Sigmoid colon (tissue), 7 donors: ENCODE results near the gene ACTL7A. TPM values are rescaled to one million over a fixed set of nuclear protein-coding genes. Genes with fewer than 3 reads are reported as not detected.

Experiments
- DNase-seq: peaks from one replicate; pipeline ENCODE4 v3.0.0-alpha.2; 2019
- H3K27ac ChIP-seq, 4 donors: fragments of 200-600 bp; sonication (generic); one replicate each; pipeline ENCODE4 v1.5.1; 2016 to 2019; ENCODE audit warnings: mild to moderate bottlenecking in 1 of 4
- H3K27me3 ChIP-seq, 3 donors: fragments of 200-600 bp; sonication (generic); one replicate each; pipeline ENCODE4 v1.5.1; 2019; ENCODE audit warnings: mild to moderate bottlenecking in 1 of 3
- H3K36me3 ChIP-seq, 4 donors: fragments of 200-600 bp; sonication (generic); one replicate each; pipeline ENCODE4 v1.5.1; 2016 to 2019
- H3K4me1 ChIP-seq, 4 donors: fragments of 200-600 bp; sonication (generic); one replicate each; pipeline ENCODE4 v1.5.1; 2017 to 2019
- H3K4me3 ChIP-seq, 4 donors: fragments of 200-600 bp; sonication (generic); one replicate each; pipeline ENCODE4 v1.5.1; 2017 to 2019; ENCODE audit warnings: mild to moderate bottlenecking in 2 of 4, moderate library complexity in 1 of 4
- H3K9me3 ChIP-seq, 4 donors: fragments of 200-600 bp in 3 of 4; sonication (generic) in 3 of 4; one replicate each; pipeline versions ENCODE4 v1.5.1 to v1.6.1; 2013 to 2019
- CTCF ChIP-seq, 4 experiments: fragments of 450-650 bp in 3 of 4; fragments of 200-600 bp in 1 of 4; IDR thresholded peaks; one replicate each; pipeline ENCODE4 v1.5.1; 2016 to 2019; ENCODE audit warnings: antibody characterized with exemption in 4 of 4, mild to moderate bottlenecking in 3 of 4, moderate library complexity in 2 of 4
- EP300 ChIP-seq, 4 donors: sonication (generic); formaldehyde crosslinking; IDR thresholded peaks; one replicate each; pipeline ENCODE4 v1.6.1; 2017; ENCODE audit warnings: antibody characterized with exemption in 4 of 4
- POLR2A ChIP-seq, 2 donors: fragments of 450-650 bp; IDR thresholded peaks; one replicate each; pipeline ENCODE4 v1.6.1; 2016; ENCODE audit warnings: antibody characterized with exemption in 2 of 2, mild to moderate bottlenecking in 2 of 2, moderate library complexity in 2 of 2
- POLR2AphosphoS5 ChIP-seq, 4 donors: sonication (generic); formaldehyde crosslinking; IDR thresholded peaks; one replicate each; pipeline ENCODE4 v1.6.1; 2017; ENCODE audit warnings: antibody characterized with exemption in 4 of 4
- WGBS, 2 donors: extraction: QIAGEN DNeasy Blood & Tissue Kit; methylation state at CpG; one replicate each; pipeline ENCODE4 v1.1.7; 2013; 5-methylcytosine and 5-hydroxymethylcytosine counted together
- intact Hi-C: fragments of 100-400 bp; cut with DNase I; formaldehyde crosslinking; loops from one replicate; pipeline ENCODE4 v1.15.1; 2023
- polyA plus RNA-seq, 3 donors: library from polyadenylated mRNA; stranded (reverse); fragments of 200-250 nt; gene quantifications; one replicate each; pipeline ENCODE4 v1.2.3, GENCODE V29; 2013
- total RNA-seq, 4 donors: library from RNA; depleted of rRNA; stranded (reverse); fragments of >200 nt; gene quantifications; one replicate each; pipeline ENCODE4 v1.1.0, GENCODE V29; 2016
- donor health status: healthy with polysubstance abuse.
- donor health status: Bipolar disorder and iron deficiency.
- donor health status: healthy.

The ACTL7A gene
- total and polyA plus RNA-seq, 7 donors = not detected

GRCh38 chr9:108832179-108832500, 29.9 kb upstream of the ACTL7A start:
- TF ChIP-seq CTCF (IDR thresholded peaks at IDR 0.05) = no peak
- intact Hi-C loops = no loop called here
- no peak for DNase-seq
- Histone ChIP-seq H3K27me3 (no peaks in the 10 kb centered on the region), H3K9me3 (no peaks in the 10 kb centered on the region), H3K36me3 (no peaks in the 10 kb centered on the region), H3K4me1 (no peaks in the 10 kb centered on the region), H3K4me3 (no peak overlapping the region), H3K27ac (no peak overlapping the region)
- WGBS, 2 donors = 96 to 97% methylated on average over 3 of the region's 3 CpGs

DNA sequence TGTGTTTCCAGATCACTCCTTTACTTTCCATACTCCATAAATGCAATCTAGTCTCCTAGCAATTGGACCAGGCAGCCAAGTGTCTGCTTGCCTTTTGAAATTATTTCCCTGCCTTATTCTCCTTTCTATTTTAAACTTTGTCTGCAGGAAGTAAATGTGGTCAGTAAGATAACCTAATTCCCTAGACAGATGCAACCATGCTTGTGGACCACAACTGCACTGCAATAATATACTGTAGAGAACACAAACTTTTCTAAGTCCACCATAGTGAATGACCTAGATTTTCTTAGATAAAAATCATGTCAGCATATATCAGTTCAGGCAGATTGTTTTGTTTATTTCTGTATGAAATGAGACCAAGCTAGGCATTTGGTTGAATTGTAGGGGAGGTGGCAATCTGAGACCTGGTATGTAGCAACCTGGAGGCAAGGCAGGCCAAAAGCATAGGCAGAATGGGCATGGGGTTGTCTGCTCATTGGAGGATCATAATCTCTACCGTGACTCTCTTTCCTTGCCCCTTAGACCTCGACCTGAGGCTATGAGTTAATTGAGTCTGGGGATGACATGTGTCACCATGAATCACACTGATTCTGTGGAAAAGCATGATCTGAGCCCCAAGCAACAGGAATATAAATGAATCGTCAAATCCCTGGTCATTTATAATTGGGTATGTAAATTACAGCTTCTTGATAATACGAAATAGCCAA, 27.0 kb upstream of the ACTL7A start:
- Histone ChIP-seq H3K9me3 (no peaks in the 10 kb centered on the region), H3K4me1 (no peaks in the 10 kb centered on the region), H3K36me3 (no peaks in the 10 kb centered on the region), H3K4me3 (no peak overlapping the region), H3K27me3 (no peaks in the 10 kb centered on the region), H3K27ac (no peak overlapping the region)
- intact Hi-C loops = no loop called here
- DNase-seq = no peak
- no peak for TF ChIP-seq CTCF (IDR thresholded peaks at IDR 0.05)
- no peak for TF ChIP-seq EP300 (IDR thresholded peaks at IDR 0.05)
- TF ChIP-seq POLR2AphosphoS5 (IDR thresholded peaks at IDR 0.05) = no peak
- TF ChIP-seq POLR2A (IDR thresholded peaks at IDR 0.05) = no peak
- 72 to 82% methylated on average over 4 of the region's 4 CpGs for WGBS, 2 donors

DNA sequence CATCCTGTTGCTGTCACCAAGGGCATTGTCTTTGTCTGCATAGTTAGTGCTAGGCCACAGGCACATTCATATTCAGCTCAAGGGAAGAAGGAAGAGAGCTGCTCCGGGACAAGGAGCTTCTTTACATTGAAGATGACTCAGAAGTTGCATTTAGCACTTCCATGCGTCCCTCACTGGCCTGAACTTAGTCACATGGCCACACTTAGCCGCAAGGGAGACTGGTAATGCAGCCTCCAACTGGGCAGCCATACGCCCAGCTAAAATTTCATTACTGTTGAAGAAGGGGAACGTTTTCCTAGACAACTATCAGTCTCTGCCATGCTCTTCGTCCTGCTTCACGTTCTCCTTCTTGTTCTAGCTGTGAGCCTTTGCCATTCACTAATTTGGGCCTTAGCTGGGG, 26.2 kb upstream of the ACTL7A start:
- H3K4me3 ChIP-seq = no peak overlapping the region
- intact Hi-C loops = no loop called here
- TF ChIP-seq POLR2A (IDR thresholded peaks at IDR 0.05) (no peak), CTCF (IDR thresholded peaks at IDR 0.05) (no peak), EP300 (IDR thresholded peaks at IDR 0.05) (no peak), POLR2AphosphoS5 (IDR thresholded peaks at IDR 0.05) (no peak)
- H3K27ac ChIP-seq = no peak overlapping the region
- DNase-seq = no peak
- H3K27me3 ChIP-seq = no peaks in the 10 kb centered on the region
- 88 to 89% methylated on average over 7 of the region's 7 CpGs for WGBS, 2 donors
- no peaks in the 10 kb centered on the region for H3K36me3 ChIP-seq
- H3K4me1 ChIP-seq = no peaks in the 10 kb centered on the region
- no peaks in the 10 kb centered on the region for H3K9me3 ChIP-seq

DNA sequence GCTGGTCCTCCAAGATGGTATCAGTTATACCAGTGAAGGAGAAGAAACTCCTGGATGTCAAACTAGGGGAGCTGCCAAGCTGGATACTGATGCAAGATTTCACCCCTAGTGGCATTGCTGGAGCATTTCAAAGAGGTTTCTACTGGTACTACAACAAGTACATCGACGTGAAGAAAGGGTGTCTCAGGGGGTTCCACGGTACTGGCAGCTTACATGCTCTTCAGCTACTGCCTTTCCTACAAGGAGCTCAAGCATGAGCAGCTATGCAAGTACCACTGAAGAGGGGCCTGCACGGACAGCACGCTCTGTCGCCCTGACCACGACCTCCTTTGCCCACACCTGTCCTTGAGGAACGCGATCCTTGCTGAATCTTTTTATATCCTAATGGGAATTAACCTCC, 25.7 kb upstream of the ACTL7A start:
- intact Hi-C loops = no loop called here
- no peaks in the 10 kb centered on the region for H3K4me1 ChIP-seq
- no peaks in the 10 kb centered on the region for H3K9me3 ChIP-seq
- WGBS, 2 donors = 77 to 95% methylated on average over 9 of the region's 9 CpGs
- no peak overlapping the region for H3K4me3 ChIP-seq
- no peaks in the 10 kb centered on the region for H3K36me3 ChIP-seq
- TF ChIP-seq POLR2AphosphoS5 (IDR thresholded peaks at IDR 0.05) (no peak), EP300 (IDR thresholded peaks at IDR 0.05) (no peak), CTCF (IDR thresholded peaks at IDR 0.05) (no peak), POLR2A (IDR thresholded peaks at IDR 0.05) (no peak)
- H3K27me3 ChIP-seq = no peaks in the 10 kb centered on the region
- no peak overlapping the region for H3K27ac ChIP-seq
- DNase-seq = no peak

- 70 to 76% methylated on average over 5 of the region's 5 CpGs for WGBS, 2 donors
- Histone ChIP-seq H3K4me1 (no peaks in the 10 kb centered on the region), H3K9me3 (no peaks in the 10 kb centered on the region), H3K27me3 (no peaks in the 10 kb centered on the region), H3K27ac (no peak overlapping the region), H3K36me3 (no peaks in the 10 kb centered on the region), H3K4me3 (no peak overlapping the region)
- DNase-seq = no peak
- no peak for TF ChIP-seq POLR2AphosphoS5 (IDR thresholded peaks at IDR 0.05)
- TF ChIP-seq CTCF (IDR thresholded peaks at IDR 0.05) = no peak
- no peak for TF ChIP-seq POLR2A (IDR thresholded peaks at IDR 0.05)
- no peak for TF ChIP-seq EP300 (IDR thresholded peaks at IDR 0.05)
- intact Hi-C loops = no loop called here
These were observed 25.3 kb upstream of the ACTL7A start for GRCh38 chr9:108836781-108837180.
